GM12878 (cell line): Measurements from ENCODE around the gene FKBP2. TPM values are rescaled to one million over a fixed set of nuclear protein-coding genes. Genes with fewer than 3 reads are reported as not detected.

Source experiments
- CHD4 ChIP-seq: fragments of 200-600 bp; sonication (generic); IDR thresholded peaks from 2 replicates; pipeline ENCODE4 v1.6.1; 2016; ENCODE audit warnings: mild to moderate bottlenecking
- CTCF ChIP-seq, 3 experiments: IDR thresholded peaks in 2 of 3; conservative IDR thresholded peaks in 1 of 3; 2 replicates each; pipeline ENCODE4 v1.5.1; 2011; ENCODE audit warnings: low read depth in 3 of 3, low read length in 3 of 3, mild to moderate bottlenecking in 3 of 3, control low read depth in 2 of 3, moderate library complexity in 2 of 3, inconsistent platforms in 1 of 3, mixed read lengths in 1 of 3; ENCODE audit not compliant: control insufficient read depth in 2 of 3, insufficient read depth in 1 of 3; ENCODE audit errors: extremely low read depth in 1 of 3
- CUX1 ChIP-seq: IDR thresholded peaks from 2 replicates; pipeline ENCODE4 v1.6.1; 2012; ENCODE audit warnings: improper control_type of control experiment, low read depth, low read length; ENCODE audit not compliant: insufficient replicate concordance
- E2F8 ChIP-seq: fragments of 450-650 bp; IDR thresholded peaks from 2 replicates; pipeline ENCODE4 v1.6.1; 2018; ENCODE audit warnings: mild to moderate bottlenecking, low read depth, moderate library complexity; ENCODE audit not compliant: partially characterized antibody
- EED ChIP-seq: sonication (generic); IDR thresholded peaks from 2 replicates; pipeline ENCODE4 v1.6.1; 2016; ENCODE audit warnings: antibody characterized with exemption, low read depth
- GABPA ChIP-seq: IDR thresholded peaks from 2 replicates; pipeline ENCODE4 v1.6.1; 2014; ENCODE audit warnings: antibody characterized with exemption, low read depth, mild to moderate bottlenecking, inconsistent platforms
- HDGF ChIP-seq: fragments of 450-650 bp; IDR thresholded peaks from 2 replicates; pipeline ENCODE4 v1.6.1; 2016; ENCODE audit warnings: antibody characterized with exemption
- KLF5 ChIP-seq: fragments of 450-650 bp; IDR thresholded peaks from 2 replicates; pipeline ENCODE4 v1.6.1; 2014; ENCODE audit warnings: mild to moderate bottlenecking; ENCODE audit not compliant: partially characterized antibody
- MLLT1 ChIP-seq: fragments of 450-650 bp; IDR thresholded peaks from 2 replicates; pipeline ENCODE4 v1.6.1; 2016; ENCODE audit warnings: mild to moderate bottlenecking
- PML ChIP-seq: IDR thresholded peaks from 2 replicates; pipeline ENCODE4 v1.6.1; 2012; ENCODE audit warnings: low read length, inconsistent platforms
- POLR2AphosphoS5 ChIP-seq: IDR thresholded peaks from 2 replicates; pipeline ENCODE4 v1.6.1; 2011; ENCODE audit warnings: mild to moderate bottlenecking, low read length, inconsistent platforms
- RCOR1 ChIP-seq: conservative IDR thresholded peaks from 2 replicates; pipeline ENCODE4 v1.6.1; 2012; ENCODE audit warnings: low read depth, low read length, improper control_type of control experiment
- RELA ChIP-seq: fragments of 450-650 bp; IDR thresholded peaks from 2 replicates; pipeline ENCODE4 v1.8.0; 2014; ENCODE audit warnings: borderline replicate concordance; ENCODE audit not compliant: partially characterized antibody
- SMAD5 ChIP-seq: IDR thresholded peaks from 2 replicates; pipeline ENCODE4 v1.6.1; 2016; ENCODE audit warnings: antibody characterized with exemption, low read depth
- SREBF1 ChIP-seq: IDR thresholded peaks from 2 replicates; pipeline ENCODE4 v1.6.1; 2012; ENCODE audit warnings: mild to moderate bottlenecking, low read length
- STAT1 ChIP-seq: fragments of 450-650 bp; conservative IDR thresholded peaks from 2 replicates; pipeline ENCODE4 v1.6.1; 2014; ENCODE audit warnings: antibody characterized with exemption, mild to moderate bottlenecking
- SUZ12 ChIP-seq: fragments of 200-600 bp; sonication (generic); IDR thresholded peaks from one replicate; pipeline ENCODE4 v1.6.1; 2018; ENCODE audit warnings: antibody characterized with exemption, mild to moderate bottlenecking; ENCODE audit not compliant: unreplicated experiment
- USF1 ChIP-seq: IDR thresholded peaks from 2 replicates; pipeline ENCODE4 v1.6.1; 2011; ENCODE audit warnings: borderline replicate concordance, low read depth, mild to moderate bottlenecking, moderate library complexity, mixed read lengths, low read length; ENCODE audit not compliant: insufficient read depth; ENCODE audit errors: extremely low read length
- polyA plus RNA-seq, 11 experiments: library from polyadenylated mRNA; depleted of rRNA in 4 of 11; unstranded in 6 of 11; stranded (reverse) in 5 of 11; fragments of >200 nt; fragmentation: Nextera tagmentation in 4 of 11; fragmentation: Illumina TruSeq in 1 of 11; extraction: Ambion mirVana in 4 of 11; extraction: Trizol in 1 of 11; gene quantifications; 1 replicate in 1 of 11; 2 replicates in 10 of 11; pipeline versions ENCODE4 v1.2.1 to v1.2.3, GENCODE V29; 2011 to 2016; ENCODE audit warnings: inconsistent platforms in 2 of 11, missing spikeins in 2 of 11, low read depth in 1 of 11
- total RNA-seq, 4 experiments: library from RNA; depleted of rRNA in 3 of 4; stranded (reverse); fragments of >200 nt in 3 of 4; fragmentation: Illumina TruSeq in 1 of 4; extraction: Trizol in 1 of 4; gene quantifications; 2 replicates each; pipeline versions ENCODE4 v1.2.1 to v1.2.3, GENCODE V29; 2013 to 2021

FKBP2 gene
- total and polyA plus RNA-seq, 10 of the 15 experiments (the other 5 are each of a cell fraction or from before 2014, with no cell fraction given): 1.8 to 99.7 (median 39.5) TPM

GRCh38 chr11:64268893-64269539, 28.1 kb downstream of the FKBP2 start (continued):
- TF ChIP-seq CHD4 (no peak), STAT1 (no peak), HDGF (peak; percentile 70), CUX1 (no peak), PML (no peak), EED (no peak), RCOR1 (no peak), SREBF1 (no peak), SUZ12 (no peak), GABPA (no peak), POLR2AphosphoS5 (no peak), RELA (no peak), USF1 (no peak), KLF5 (no peak), E2F8 (no peak), SMAD5 (0 out of 2 replicates have a peak, but pooled peaks have one; percentile 20), MLLT1 (no peak), CTCF (IDR thresholded peaks at IDR 0.05 in 2 of 3, conservative IDR thresholded peaks at IDR 0.05 in 1 of 3; ENCODE audit: control insufficient read depth in 2 of 3, extremely low read depth in 1 of 3, insufficient read depth in 1 of 3, low read depth in 3 of 3, low read length in 3 of 3) (0 out of 6 replicates have a peak, but pooled peaks of 2 of the 3 experiments have one; percentile 3 to 6)
